Memory B cell (primary cell): ENCODE results near the gene OTOS.

ENCODE experiments used
- ATAC-seq: fragments of 150-1000 bp; cut with Tn5 transposase; 2 replicates; pipeline ENCODE4 v1.10.0; 2021; ENCODE audit warnings: low read depth, mild to moderate bottlenecking, moderate library complexity
- DNase-seq, 2 donors: peaks; one replicate each; pipeline ENCODE4 v3.0.0; 2022; ENCODE audit warnings: low spot score in 2 of 2
- H3K27ac Mint-ChIP-seq: one replicate; pipeline ENCODE4 v1.8.0; 2022; ENCODE audit warnings: mild to moderate bottlenecking, moderate library complexity, mixed read lengths
- H3K27me3 Mint-ChIP-seq: one replicate; pipeline ENCODE4 v1.8.0; 2022; ENCODE audit warnings: mixed read lengths
- H3K36me3 Mint-ChIP-seq: one replicate; pipeline ENCODE4 v1.8.0; 2022; ENCODE audit warnings: mild to moderate bottlenecking, mixed read lengths
- H3K4me1 Mint-ChIP-seq: one replicate; pipeline ENCODE4 v1.8.0; 2022; ENCODE audit warnings: mixed read lengths
- H3K4me3 Mint-ChIP-seq: one replicate; pipeline ENCODE4 v1.8.0; 2022; ENCODE audit warnings: mild to moderate bottlenecking, moderate library complexity, mixed read lengths
- H3K9me3 Mint-ChIP-seq: one replicate; pipeline ENCODE4 v1.8.0; 2022; ENCODE audit warnings: mixed read lengths

The OTOS gene

GRCh38 chr2:240130393-240131195 lies 9.9 kb downstream of the OTOS start:
- peaks cover 37% of the 10 kb centered on the region for H3K36me3 Mint-ChIP-seq
- H3K4me1 Mint-ChIP-seq, result peaks cover 15% of the 10 kb centered on the region
- H3K27me3 Mint-ChIP-seq, result no peaks in the 10 kb centered on the region
- no peak overlapping the region for H3K27ac Mint-ChIP-seq
- no peaks in the 10 kb centered on the region for H3K9me3 Mint-ChIP-seq
- no peak overlapping the region for H3K4me3 Mint-ChIP-seq
- DNase-seq (no peak), ATAC-seq (no peak)

DNA sequence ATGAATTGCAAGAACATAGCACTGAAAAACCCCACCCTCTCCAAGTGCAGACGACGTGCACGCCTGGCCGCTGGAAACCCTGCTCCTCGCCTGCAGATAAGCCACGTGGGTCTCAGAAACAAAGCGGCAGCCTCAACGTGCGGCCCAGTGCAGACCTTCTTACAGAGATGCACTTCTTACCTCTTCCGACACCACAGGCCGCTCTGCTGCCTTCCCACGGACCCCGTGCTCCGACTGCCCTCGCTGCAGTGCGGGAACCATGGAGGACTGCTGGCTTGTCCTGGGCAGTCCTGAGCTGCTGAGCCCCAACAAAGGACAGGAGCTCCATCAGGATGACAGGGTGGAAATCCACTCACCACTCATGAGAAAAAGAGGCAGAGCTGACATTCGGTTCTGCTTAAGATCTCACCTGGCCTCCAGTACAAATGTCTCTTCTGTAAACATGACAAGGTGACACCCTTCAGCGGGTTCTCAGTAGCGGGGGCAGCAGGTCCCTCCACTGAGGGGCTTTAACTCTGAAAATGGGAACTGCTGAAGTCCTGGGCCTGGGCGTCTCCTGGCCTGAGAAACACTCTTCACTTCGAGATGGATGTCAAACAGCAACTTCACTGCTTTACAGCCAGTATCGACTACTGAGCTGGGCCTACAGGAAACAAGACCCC lies 10.6 kb downstream of the OTOS start:
- Mint-ChIP-seq H3K36me3 (peaks cover 37% of the 10 kb centered on the region), H3K27me3 (no peaks in the 10 kb centered on the region), H3K9me3 (no peaks in the 10 kb centered on the region), H3K27ac (no peak overlapping the region), H3K4me3 (no peak overlapping the region), H3K4me1 (peaks cover 9% of the 10 kb centered on the region)
- DNase-seq, result no peak
- no peak for ATAC-seq

- H3K36me3 Mint-ChIP-seq, result peaks cover 37% of the 10 kb centered on the region
- no peak overlapping the region for H3K27ac Mint-ChIP-seq
- ATAC-seq, result no peak
- H3K9me3 Mint-ChIP-seq, result no peaks in the 10 kb centered on the region
- no peak overlapping the region for H3K4me3 Mint-ChIP-seq
- peaks cover 4% of the 10 kb centered on the region for H3K4me1 Mint-ChIP-seq
- no peak for DNase-seq
- no peaks in the 10 kb centered on the region for H3K27me3 Mint-ChIP-seq
Measured at GRCh38 chr2:240129311-240129710, 11.1 kb downstream of the OTOS start.

DNA sequence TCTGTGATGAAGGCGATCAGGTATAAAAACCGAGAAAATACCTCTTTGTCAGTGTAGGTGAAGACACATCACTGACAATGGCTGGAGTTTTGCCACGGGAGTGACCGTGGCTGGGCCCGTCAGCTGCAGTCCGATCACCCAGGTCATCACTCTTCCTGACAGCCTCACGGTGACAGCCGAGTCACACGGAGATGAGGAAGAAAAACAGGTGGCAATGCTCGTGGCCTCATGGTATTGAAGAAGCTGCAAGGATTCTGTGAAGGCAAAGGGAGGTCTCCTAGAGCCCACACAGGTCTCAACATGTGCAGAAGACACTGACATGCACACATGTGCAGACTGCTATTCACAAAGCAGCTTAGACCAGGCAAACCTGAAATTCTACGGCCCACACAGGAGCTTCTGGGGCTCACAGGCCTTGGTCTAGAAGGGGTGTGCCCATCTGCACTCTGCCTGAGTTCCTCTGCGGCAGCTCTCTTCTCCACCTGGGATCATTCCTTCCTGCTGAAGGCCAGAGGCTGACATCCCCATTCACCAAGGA lies 11.8 kb downstream of the OTOS start:
- H3K9me3 Mint-ChIP-seq, result no peaks in the 10 kb centered on the region
- DNase-seq (no peak), ATAC-seq (no peak)
- no peaks in the 10 kb centered on the region for H3K27me3 Mint-ChIP-seq
- no peak overlapping the region for H3K4me3 Mint-ChIP-seq
- H3K36me3 Mint-ChIP-seq, result peaks cover 37% of the 10 kb centered on the region
- H3K4me1 Mint-ChIP-seq, result no peaks in the 10 kb centered on the region
- no peak overlapping the region for H3K27ac Mint-ChIP-seq

- no peak overlapping the region for H3K4me3 Mint-ChIP-seq
- H3K27ac Mint-ChIP-seq, result no peak overlapping the region
- H3K4me1 Mint-ChIP-seq, result no peaks in the 10 kb centered on the region
- ATAC-seq (no peak), DNase-seq (no peak)
- H3K36me3 Mint-ChIP-seq, result peaks cover 35% of the 10 kb centered on the region
- no peaks in the 10 kb centered on the region for H3K9me3 Mint-ChIP-seq
- no peaks in the 10 kb centered on the region for H3K27me3 Mint-ChIP-seq
Measured at GRCh38 chr2:240127911-240128607, 12.4 kb downstream of the OTOS start.

DNA sequence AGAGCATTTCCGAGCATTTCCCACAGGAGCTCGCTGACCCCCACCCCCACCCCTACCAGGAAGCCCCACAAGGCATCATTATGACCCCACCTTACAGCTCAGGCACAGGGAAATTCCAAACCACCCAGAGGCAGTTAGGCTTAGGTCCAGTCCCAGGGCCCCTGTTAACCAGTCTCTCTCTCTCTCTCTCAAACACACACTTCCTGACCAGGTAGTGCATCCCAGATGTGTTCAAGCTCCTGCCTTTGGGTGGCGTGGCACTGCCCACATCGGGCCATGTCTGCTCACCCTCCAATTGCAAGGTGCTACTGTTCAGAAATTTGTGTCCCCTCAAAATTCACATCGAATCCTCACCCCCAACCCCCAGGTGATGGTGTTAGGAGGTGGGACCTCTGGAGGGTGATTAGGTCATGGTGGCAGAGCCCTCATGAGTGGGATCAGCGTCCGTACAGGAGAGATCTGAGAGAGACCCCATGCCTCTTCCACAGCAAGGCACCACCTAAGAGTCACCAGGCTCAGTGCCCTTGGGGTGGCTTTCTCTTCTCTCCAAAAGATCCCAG lies 13.2 kb downstream of the OTOS start:
- H3K27me3 Mint-ChIP-seq, result no peaks in the 10 kb centered on the region
- no peak overlapping the region for H3K4me3 Mint-ChIP-seq
- H3K36me3 Mint-ChIP-seq, result peaks cover 32% of the 10 kb centered on the region
- DNase-seq, result no peak
- ATAC-seq, result no peak
- H3K4me1 Mint-ChIP-seq, result no peaks in the 10 kb centered on the region
- no peak overlapping the region for H3K27ac Mint-ChIP-seq
- no peaks in the 10 kb centered on the region for H3K9me3 Mint-ChIP-seq

DNA sequence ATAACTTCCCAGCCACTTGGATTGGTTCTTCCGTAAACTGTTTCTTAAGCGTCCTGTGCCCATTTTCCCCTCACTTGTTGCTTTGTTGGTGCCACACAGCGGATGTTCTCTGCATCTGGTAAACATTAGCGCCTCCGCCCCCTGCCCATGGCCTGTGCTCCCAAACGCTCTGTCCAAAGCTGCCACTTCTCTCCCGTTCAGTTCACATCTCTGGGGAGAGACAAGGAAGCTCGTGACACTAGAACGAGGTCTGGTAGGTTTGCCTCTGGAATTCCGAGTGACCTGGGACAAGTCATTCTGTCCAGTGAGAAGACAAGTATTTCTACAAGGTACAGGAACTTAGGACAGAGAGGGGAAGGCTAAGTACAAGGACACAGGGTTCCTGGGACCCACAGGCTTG lies 13.7 kb downstream of the OTOS start:
- Mint-ChIP-seq H3K27me3 (no peaks in the 10 kb centered on the region), H3K4me3 (no peak overlapping the region), H3K27ac (no peak overlapping the region), H3K9me3 (no peaks in the 10 kb centered on the region), H3K36me3 (peaks cover 30% of the 10 kb centered on the region), H3K4me1 (no peaks in the 10 kb centered on the region)
- no peak for ATAC-seq
- DNase-seq, result no peak

GRCh38 chr2:240125742-240126141 lies 14.7 kb downstream of the OTOS start:
- ATAC-seq (no peak), DNase-seq (no peak)
- peaks cover 3% of the 10 kb centered on the region for H3K4me1 Mint-ChIP-seq
- no peak overlapping the region for H3K27ac Mint-ChIP-seq
- no peaks in the 10 kb centered on the region for H3K9me3 Mint-ChIP-seq
- H3K4me3 Mint-ChIP-seq, result no peak overlapping the region
- peaks cover 26% of the 10 kb centered on the region for H3K36me3 Mint-ChIP-seq
- H3K27me3 Mint-ChIP-seq, result no peaks in the 10 kb centered on the region

- no peaks in the 10 kb centered on the region for H3K27me3 Mint-ChIP-seq
- H3K27ac Mint-ChIP-seq, result no peak overlapping the region
- H3K4me1 Mint-ChIP-seq, result peaks cover 3% of the 10 kb centered on the region
- peaks cover 19% of the 10 kb centered on the region for H3K36me3 Mint-ChIP-seq
- no peak overlapping the region for H3K4me3 Mint-ChIP-seq
- ATAC-seq (no peak), DNase-seq (no peak)
- no peaks in the 10 kb centered on the region for H3K9me3 Mint-ChIP-seq
Measured at GRCh38 chr2:240124651-240125030, 15.8 kb downstream of the OTOS start.

- peaks cover 3% of the 10 kb centered on the region for H3K4me1 Mint-ChIP-seq
- no peaks in the 10 kb centered on the region for H3K9me3 Mint-ChIP-seq
- DNase-seq (no peak), ATAC-seq (no peak)
- H3K27me3 Mint-ChIP-seq, result no peaks in the 10 kb centered on the region
- H3K4me3 Mint-ChIP-seq, result no peak overlapping the region
- H3K36me3 Mint-ChIP-seq, result peaks cover 17% of the 10 kb centered on the region
- no peak overlapping the region for H3K27ac Mint-ChIP-seq
Measured at GRCh38 chr2:240123821-240124650, 16.4 kb downstream of the OTOS start.

GRCh38 chr2:240121675-240122074 lies 18.8 kb downstream of the OTOS start:
- DNase-seq, result no peak
- no peak for ATAC-seq
- Mint-ChIP-seq H3K36me3 (peaks cover 8% of the 10 kb centered on the region), H3K4me3 (no peak overlapping the region), H3K27ac (no peak overlapping the region), H3K9me3 (no peaks in the 10 kb centered on the region), H3K27me3 (no peaks in the 10 kb centered on the region), H3K4me1 (peaks cover 3% of the 10 kb centered on the region)

DNA sequence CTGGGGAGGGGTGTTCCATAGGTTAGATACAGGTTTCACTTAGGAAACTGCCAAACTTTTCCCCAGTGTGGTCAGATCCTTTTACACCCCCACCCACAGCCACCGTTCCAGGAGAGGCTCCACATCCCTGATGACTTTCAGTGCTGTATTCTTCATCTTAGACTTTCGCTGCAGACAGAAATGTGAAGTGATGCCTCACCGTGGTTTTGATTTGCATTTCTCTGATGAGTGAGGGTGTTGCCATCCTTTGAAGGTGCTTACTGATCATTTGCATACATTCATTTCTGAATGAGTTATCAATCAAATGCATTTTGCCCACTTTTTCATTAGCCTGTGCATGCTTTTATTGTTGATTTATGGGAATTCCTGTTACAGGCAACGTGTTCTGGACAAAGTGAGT lies 19.3 kb downstream of the OTOS start:
- no peaks in the 10 kb centered on the region for H3K9me3 Mint-ChIP-seq
- H3K27ac Mint-ChIP-seq, result no peak overlapping the region
- H3K27me3 Mint-ChIP-seq, result peaks cover under 1% of the 10 kb centered on the region
- peaks cover 3% of the 10 kb centered on the region for H3K4me1 Mint-ChIP-seq
- ATAC-seq (peak; percentile 61), DNase-seq (no peak)
- no peak overlapping the region for H3K4me3 Mint-ChIP-seq
- peaks cover 3% of the 10 kb centered on the region for H3K36me3 Mint-ChIP-seq

DNA sequence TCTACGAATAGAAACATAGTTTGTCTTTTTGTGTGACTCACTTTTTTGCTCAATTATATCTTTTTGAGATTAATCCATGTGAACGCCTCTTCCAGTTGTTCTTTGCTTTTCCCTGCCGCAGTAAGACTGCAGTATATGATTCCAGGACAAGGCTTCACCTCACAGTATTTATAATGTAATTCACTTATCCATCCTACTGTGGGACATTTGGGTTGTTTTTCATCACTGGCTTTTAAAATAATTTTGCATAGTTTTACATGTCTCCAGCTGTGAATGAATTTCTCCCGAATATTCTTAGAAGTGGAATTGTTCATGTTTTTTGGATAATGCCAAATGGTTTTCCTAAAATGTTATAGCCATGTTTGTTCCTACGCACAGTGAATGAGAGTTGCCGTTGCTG lies 26.2 kb downstream of the OTOS start:
- Mint-ChIP-seq H3K27me3 (peaks cover 13% of the 10 kb centered on the region), H3K9me3 (no peaks in the 10 kb centered on the region), H3K4me1 (no peaks in the 10 kb centered on the region), H3K27ac (no peak overlapping the region), H3K36me3 (no peaks in the 10 kb centered on the region), H3K4me3 (no peak overlapping the region)
- no peak for ATAC-seq
- no peak for DNase-seq
